Smooth muscle cell (in vitro differentiated cells): ENCODE measurements around the gene ZDHHC1. TPM values are rescaled to one million over a fixed set of nuclear protein-coding genes. Genes with fewer than 3 reads are reported as not detected.

Source experiments
- DNase-seq: peaks from one replicate; lab custom pipeline; 2025; ENCODE audit not compliant: unreplicated experiment; lab: John Stamatoyannopoulos, UW
- H2AFZ ChIP-seq: fragments of 200-600 bp; sonication (generic); 2 replicates; pipeline ENCODE4 v1.6.0; 2016; ENCODE audit warnings: antibody characterized with exemption, low read depth, mild to moderate bottlenecking
- H3F3A ChIP-seq: fragments of 200-600 bp; sonication (generic); 2 replicates; pipeline ENCODE4 v1.6.0; 2017; ENCODE audit warnings: antibody characterized with exemption, low read depth
- H3K27ac ChIP-seq: fragments of 200-600 bp; sonication (generic); 2 replicates; pipeline ENCODE4 v1.5.1; 2016; ENCODE audit warnings: low read depth, mild to moderate bottlenecking
- H3K27me3 ChIP-seq: fragments of 200-600 bp; sonication (generic); 2 replicates; pipeline ENCODE4 v1.6.1; 2016; ENCODE audit warnings: low read depth, mild to moderate bottlenecking
- H3K36me3 ChIP-seq: fragments of 200-600 bp; sonication (generic); 2 replicates; pipeline ENCODE4 v1.5.1; 2016; ENCODE audit warnings: low read depth
- H3K4me1 ChIP-seq: fragments of 200-600 bp; sonication (generic); 2 replicates; pipeline ENCODE4 v1.5.1; 2016; ENCODE audit warnings: low read depth
- H3K4me2 ChIP-seq: fragments of 200-600 bp; sonication (generic); 2 replicates; pipeline ENCODE4 v1.6.0; 2016; ENCODE audit warnings: mild to moderate bottlenecking
- H3K4me3 ChIP-seq: fragments of 200-600 bp; sonication (generic); 2 replicates; pipeline ENCODE4 v1.5.1; 2016; ENCODE audit warnings: mild to moderate bottlenecking
- H3K79me2 ChIP-seq: fragments of 200-600 bp; sonication (generic); 2 replicates; pipeline ENCODE4 v1.6.0; 2016; ENCODE audit warnings: low read depth, mild to moderate bottlenecking
- H3K9ac ChIP-seq: fragments of 200-600 bp; sonication (generic); 2 replicates; pipeline ENCODE4 v1.6.0; 2016; ENCODE audit warnings: low read depth
- H3K9me3 ChIP-seq: fragments of 200-600 bp; sonication (generic); replicated peaks from 2 replicates; pipeline ENCODE4 v1.5.1; 2016; ENCODE audit warnings: low read depth
- H4K20me1 ChIP-seq: fragments of 200-600 bp; sonication (generic); 2 replicates; pipeline ENCODE4 v1.6.0; 2016; ENCODE audit warnings: low read depth
- CTCF ChIP-seq: fragments of 200-600 bp; sonication (generic); IDR thresholded peaks from 2 replicates; pipeline ENCODE4 v1.5.1; 2017; ENCODE audit warnings: borderline replicate concordance, mild to moderate bottlenecking, antibody characterized with exemption; ENCODE audit not compliant: insufficient read depth, poor library complexity, severe bottlenecking
- WGBS: methylation state at CpG from one replicate; pipeline ENCODE4 v1.1.7; 2016; ENCODE audit warnings: low lambda C conversion rate; 5-methylcytosine and 5-hydroxymethylcytosine counted together
- polyA plus RNA-seq: library from polyadenylated mRNA; unstranded; fragments of >200 nt; fragmentation: Nextera tagmentation; extraction: Ambion mirVana; gene quantifications from 2 replicates; pipeline ENCODE4 v1.2.1, GENCODE V29; 2016
- total RNA-seq: library from RNA; depleted of rRNA; stranded (reverse); fragments of >200 nt; gene quantifications from 2 replicates; pipeline ENCODE4 v1.2.3, GENCODE V29; 2014

Gene ZDHHC1
- total and polyA plus RNA-seq, 2 experiments from 2014 or later, result 7.9 to 15.7 TPM

GRCh38 chr16:67404740-67405226 lies 11.5 kb downstream of the ZDHHC1 start:
- H4K20me1 ChIP-seq, result no peaks in the 10 kb centered on the region
- H3K4me3 ChIP-seq, result no peak overlapping the region
- no peaks in the 10 kb centered on the region for H3K36me3 ChIP-seq
- H3K27me3 ChIP-seq, result no peaks in the 10 kb centered on the region
- no peaks in the 10 kb centered on the region for H3K9me3 ChIP-seq
- 76% methylated on average over 5 of the region's 5 CpGs for WGBS
- TF ChIP-seq CTCF, result no peak
- peak overlapping the region; percentile 95 for H3K27ac ChIP-seq
- H3K9ac ChIP-seq, result peak overlapping the region; percentile 75
- no peaks in the 10 kb centered on the region for H3F3A ChIP-seq
- H3K4me2 ChIP-seq, result no peak overlapping the region
- H3K4me1 ChIP-seq, result no peaks in the 10 kb centered on the region
- no peak overlapping the region for H2AFZ ChIP-seq
- H3K79me2 ChIP-seq, result no peaks in the 10 kb centered on the region
- DNase-seq, result no peak

- Histone ChIP-seq H3K4me1 (no peaks in the 10 kb centered on the region), H3K9ac (peak overlapping the region; percentile 75), H3K27me3 (no peaks in the 10 kb centered on the region), H4K20me1 (no peaks in the 10 kb centered on the region), H3K36me3 (no peaks in the 10 kb centered on the region), H3K27ac (peak overlapping the region; percentile 95), H3K4me3 (no peak overlapping the region), H3F3A (no peaks in the 10 kb centered on the region), H3K4me2 (no peak overlapping the region), H3K79me2 (no peaks in the 10 kb centered on the region), H2AFZ (no peak overlapping the region), H3K9me3 (no peaks in the 10 kb centered on the region)
- TF ChIP-seq CTCF, result no peak
- 97% methylated on average over 8 of the region's 12 CpGs for WGBS
- no peak for DNase-seq
Measured at GRCh38 chr16:67403976-67404555, 12.2 kb downstream of the ZDHHC1 start.

GRCh38 chr16:67400901-67401300 lies 15.4 kb downstream of the ZDHHC1 start:
- 95% methylated on average over 14 of the region's 14 CpGs for WGBS
- no peak overlapping the region for H3K4me3 ChIP-seq
- H3K27me3 ChIP-seq, result no peaks in the 10 kb centered on the region
- peaks cover 15% of the 10 kb centered on the region for H3K4me1 ChIP-seq
- H3K9ac ChIP-seq, result no peak overlapping the region
- H2AFZ ChIP-seq, result no peak overlapping the region
- no peak for TF ChIP-seq CTCF
- H3F3A ChIP-seq, result no peaks in the 10 kb centered on the region
- no peaks in the 10 kb centered on the region for H4K20me1 ChIP-seq
- H3K36me3 ChIP-seq, result no peaks in the 10 kb centered on the region
- no peak overlapping the region for H3K4me2 ChIP-seq
- no peaks in the 10 kb centered on the region for H3K9me3 ChIP-seq
- DNase-seq, result no peak
- H3K79me2 ChIP-seq, result no peaks in the 10 kb centered on the region
- no peak overlapping the region for H3K27ac ChIP-seq
